Activated CD4-positive, alpha-beta T cell treated with anti-CD3 and anti-CD28 coated beads, Interleukin-2, amount 10 ng/mL, durations not matched to agents 24 days and 14 days (primary cell): ENCODE data around the gene ANKRD63. TPM values are rescaled to one million over a fixed set of nuclear protein-coding genes. Genes with fewer than 3 reads are reported as not detected.

Experiments used
- DNase-seq: peaks from one replicate; pipeline ENCODE4 v3.0.0; 2022
- H3K27ac Mint-ChIP-seq: one replicate; pipeline ENCODE4 v1.8.0; 2022; ENCODE audit warnings: mild to moderate bottlenecking, mixed read lengths
- H3K27me3 Mint-ChIP-seq: one replicate; pipeline ENCODE4 v1.8.0; 2022; ENCODE audit warnings: mixed read lengths
- H3K36me3 Mint-ChIP-seq: one replicate; pipeline ENCODE4 v1.8.0; 2022; ENCODE audit warnings: low read depth, mild to moderate bottlenecking, mixed read lengths
- H3K4me1 Mint-ChIP-seq: one replicate; pipeline ENCODE4 v1.8.0; 2021; ENCODE audit warnings: mixed read lengths
- H3K4me3 Mint-ChIP-seq: one replicate; pipeline ENCODE4 v1.8.0; 2022; ENCODE audit warnings: mild to moderate bottlenecking, moderate library complexity, mixed read lengths
- H3K9me3 Mint-ChIP-seq: one replicate; pipeline ENCODE4 v1.8.0; 2021; ENCODE audit warnings: mixed read lengths
- intact Hi-C: fragments of 100-400 bp; cut with micrococcal nuclease; formaldehyde crosslinking; loops from one replicate; pipeline ENCODE4 v1.15.1; 2023
- total RNA-seq: library from RNA; stranded (reverse); gene quantifications from 2 replicates; pipeline ENCODE4 v1.2.3, GENCODE V29; 2022

ANKRD63 gene
- total RNA-seq, 1 donor from 2014 or later, result not detected

- H3K27me3 Mint-ChIP-seq, result peaks cover 38% of the 10 kb centered on the region
- H3K9me3 Mint-ChIP-seq, result no peaks in the 10 kb centered on the region
- no peak overlapping the region for H3K27ac Mint-ChIP-seq
- intact Hi-C loops, result no loop called here
- H3K36me3 Mint-ChIP-seq, result no peaks in the 10 kb centered on the region
- DNase-seq, result no peak
- peaks cover 7% of the 10 kb centered on the region for H3K4me1 Mint-ChIP-seq
- H3K4me3 Mint-ChIP-seq, result no peak overlapping the region
Observed at GRCh38 chr15:40249477-40250303, 33.2 kb downstream of the ANKRD63 start.

- H3K27me3 Mint-ChIP-seq, result peaks cover 24% of the 10 kb centered on the region
- peaks cover 3% of the 10 kb centered on the region for H3K4me1 Mint-ChIP-seq
- no peak for DNase-seq
- H3K27ac Mint-ChIP-seq, result no peak overlapping the region
- no peaks in the 10 kb centered on the region for H3K36me3 Mint-ChIP-seq
- no peak overlapping the region for H3K4me3 Mint-ChIP-seq
- H3K9me3 Mint-ChIP-seq, result no peaks in the 10 kb centered on the region
- intact Hi-C loops, result no loop called here
Observed at GRCh38 chr15:40248006-40248783, 34.7 kb downstream of the ANKRD63 start.

- no peak for DNase-seq
- no peak overlapping the region for H3K4me3 Mint-ChIP-seq
- H3K27ac Mint-ChIP-seq, result no peak overlapping the region
- H3K27me3 Mint-ChIP-seq, result peaks cover 21% of the 10 kb centered on the region
- intact Hi-C loops, result no loop called here
- no peaks in the 10 kb centered on the region for H3K36me3 Mint-ChIP-seq
- H3K9me3 Mint-ChIP-seq, result no peaks in the 10 kb centered on the region
- no peaks in the 10 kb centered on the region for H3K4me1 Mint-ChIP-seq
Observed at GRCh38 chr15:40247406-40247971, 35.4 kb downstream of the ANKRD63 start.

- Mint-ChIP-seq H3K27me3 (peaks cover 19% of the 10 kb centered on the region), H3K4me1 (no peaks in the 10 kb centered on the region), H3K9me3 (no peaks in the 10 kb centered on the region), H3K4me3 (no peak overlapping the region), H3K27ac (no peak overlapping the region), H3K36me3 (no peaks in the 10 kb centered on the region)
- intact Hi-C loops, result no loop called here
- no peak for DNase-seq
Observed at GRCh38 chr15:40246496-40247280, 36.2 kb downstream of the ANKRD63 start.

- intact Hi-C loops, result no loop called here
- Mint-ChIP-seq H3K27ac (no peak overlapping the region), H3K27me3 (peaks cover 11% of the 10 kb centered on the region), H3K4me1 (no peaks in the 10 kb centered on the region), H3K4me3 (no peak overlapping the region), H3K9me3 (no peaks in the 10 kb centered on the region), H3K36me3 (no peaks in the 10 kb centered on the region)
- no peak for DNase-seq
Observed at GRCh38 chr15:40245666-40246450, 37.0 kb downstream of the ANKRD63 start.

GRCh38 chr15:40244961-40245523 is 37.8 kb downstream of the ANKRD63 start:
- Mint-ChIP-seq H3K9me3 (no peaks in the 10 kb centered on the region), H3K4me1 (no peaks in the 10 kb centered on the region), H3K4me3 (no peak overlapping the region), H3K36me3 (no peaks in the 10 kb centered on the region), H3K27ac (no peak overlapping the region), H3K27me3 (peaks cover 7% of the 10 kb centered on the region)
- DNase-seq, result no peak
- intact Hi-C loops, result no loop called here

GRCh38 chr15:40243126-40243810 is 39.6 kb downstream of the ANKRD63 start:
- Mint-ChIP-seq H3K27me3 (peaks cover 14% of the 10 kb centered on the region), H3K27ac (no peak overlapping the region), H3K4me3 (no peak overlapping the region), H3K36me3 (no peaks in the 10 kb centered on the region), H3K9me3 (no peaks in the 10 kb centered on the region), H3K4me1 (peaks cover 4% of the 10 kb centered on the region)
- DNase-seq, result no peak
- intact Hi-C loops, result no loop called here

- no peaks in the 10 kb centered on the region for H3K9me3 Mint-ChIP-seq
- no peak for DNase-seq
- no peaks in the 10 kb centered on the region for H3K36me3 Mint-ChIP-seq
- H3K4me3 Mint-ChIP-seq, result no peak overlapping the region
- H3K4me1 Mint-ChIP-seq, result peaks cover 7% of the 10 kb centered on the region
- intact Hi-C loops, result no loop called here
- H3K27me3 Mint-ChIP-seq, result peaks cover 21% of the 10 kb centered on the region
- no peak overlapping the region for H3K27ac Mint-ChIP-seq
Observed at GRCh38 chr15:40242601-40243000, 40.3 kb downstream of the ANKRD63 start.

- H3K27ac Mint-ChIP-seq, result no peak overlapping the region
- intact Hi-C loops, result no loop called here
- H3K4me1 Mint-ChIP-seq, result peaks cover 7% of the 10 kb centered on the region
- no peak for DNase-seq
- H3K27me3 Mint-ChIP-seq, result peaks cover 21% of the 10 kb centered on the region
- H3K36me3 Mint-ChIP-seq, result no peaks in the 10 kb centered on the region
- no peaks in the 10 kb centered on the region for H3K9me3 Mint-ChIP-seq
- no peak overlapping the region for H3K4me3 Mint-ChIP-seq
Observed at GRCh38 chr15:40242213-40242599, 40.7 kb downstream of the ANKRD63 start.

- Mint-ChIP-seq H3K4me1 (peaks cover 7% of the 10 kb centered on the region), H3K4me3 (no peak overlapping the region), H3K9me3 (no peaks in the 10 kb centered on the region), H3K27me3 (peaks cover 21% of the 10 kb centered on the region), H3K36me3 (peaks cover 2% of the 10 kb centered on the region), H3K27ac (no peak overlapping the region)
- intact Hi-C loops, result no loop called here
- no peak for DNase-seq
Observed at GRCh38 chr15:40241269-40242212, 41.3 kb downstream of the ANKRD63 start.

GRCh38 chr15:40240619-40241221 is 42.1 kb downstream of the ANKRD63 start:
- Mint-ChIP-seq H3K27me3 (peaks cover 17% of the 10 kb centered on the region), H3K9me3 (no peaks in the 10 kb centered on the region), H3K36me3 (peaks cover 2% of the 10 kb centered on the region), H3K4me3 (no peak overlapping the region), H3K27ac (no peak overlapping the region), H3K4me1 (peaks cover 7% of the 10 kb centered on the region)
- no peak for DNase-seq
- intact Hi-C loops, result no loop called here
